ENCODE measurements around the gene LGI1. TPM values are rescaled to one million over a fixed set of nuclear protein-coding genes. Genes with fewer than 3 reads are reported as not detected.
A peak's percentile ranks its signal among the peaks of the same experiment; 100 is the strongest.
"Not testable (repeated sequence)": the region's sequence is repeated elsewhere in the genome, so short reads cannot be mapped to it uniquely, and the experiment has no call there.

The LGI1 gene
- total RNA-seq, 2 experiments from 2014 or later = not detected

GRCh38 chr10:93816123-93816747 is 58.5 kb downstream of the LGI1 start:
- Mint-ChIP-seq H3K4me1 (ENCODE audit: low read depth) (no peaks in the 10 kb centered on the region), H3K4me3 (no peak overlapping the region), H3K9me3 (no peaks in the 10 kb centered on the region), H3K27ac (no peak overlapping the region), H3K27me3 (peaks cover 36% of the 10 kb centered on the region), H3K36me3 (no peaks in the 10 kb centered on the region)
- peak; percentile 57 for DNase-seq
- intact Hi-C loops (cut with micrococcal nuclease) = loop anchor here (1.0 to 10.0 kb wide), 2 partner anchors 109 to 262 kb away; no protein-coding TSS in a partner anchor
- ChIA-PET CTCF (interaction anchor here (0.8 to 1.7 kb wide), 11 partner anchors 10 to 333 kb away, joined by 3 to 6 read pairs (median 3); partner anchors contain the start of gene FRA10AC1), POLR2A (interaction anchor here (0.9 kb wide), 1 partner anchor 114 kb away, joined by 3 read pairs; the partner anchor contains the start of gene FRA10AC1)

DNA sequence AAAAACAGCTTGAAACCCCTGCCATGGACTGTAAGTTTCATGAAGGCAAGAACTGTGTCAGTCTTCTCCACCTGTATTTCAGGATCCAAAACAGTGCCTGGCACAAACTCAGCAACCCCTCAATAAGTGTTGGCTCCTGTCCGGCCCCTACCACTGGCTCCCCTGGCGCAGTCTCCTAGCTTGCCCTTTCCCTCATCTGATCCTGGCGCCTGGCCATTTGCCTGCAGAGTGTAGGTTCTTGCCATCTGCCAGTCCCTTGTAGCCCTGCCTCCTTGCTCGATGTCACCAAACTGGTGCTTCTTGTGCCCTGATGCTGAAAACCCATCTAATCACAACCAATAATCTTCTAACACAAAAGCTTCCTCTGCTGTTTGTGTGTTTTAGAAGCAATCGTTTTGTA is 60.4 kb downstream of the LGI1 start:
- DNase-seq = no peak
- no peaks in the 10 kb centered on the region for H3K4me1 Mint-ChIP-seq (ENCODE audit: low read depth)
- no peaks in the 10 kb centered on the region for H3K36me3 Mint-ChIP-seq
- H3K27ac Mint-ChIP-seq = no peak overlapping the region
- no peak overlapping the region for H3K4me3 Mint-ChIP-seq
- intact Hi-C loops (cut with micrococcal nuclease) = loop anchor here (10.0 kb wide), 1 partner anchor 107 kb away; no protein-coding TSS in a partner anchor
- POLR2A ChIA-PET = no interaction called here
- H3K9me3 Mint-ChIP-seq = no peaks in the 10 kb centered on the region
- peaks cover 36% of the 10 kb centered on the region for H3K27me3 Mint-ChIP-seq
- CTCF ChIA-PET = no interaction called here

DNA sequence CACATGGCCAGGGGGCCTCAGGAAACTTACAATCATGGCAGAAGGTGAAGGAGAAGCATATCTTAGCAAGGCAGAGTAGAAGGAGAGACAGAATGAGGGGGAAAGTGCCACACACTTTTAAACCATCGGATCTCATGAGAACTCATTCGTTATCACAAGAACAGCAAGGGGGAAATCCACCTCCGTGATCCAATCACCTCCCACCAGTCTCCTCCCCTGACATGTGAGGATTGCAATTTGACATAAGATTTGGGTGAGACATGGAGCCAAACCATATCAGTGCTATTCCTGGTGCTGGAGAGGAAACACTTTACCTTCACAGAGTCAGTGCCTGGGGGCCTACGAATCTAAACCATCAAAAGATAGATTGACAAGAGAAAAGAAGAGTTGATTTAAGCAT is 61.8 kb downstream of the LGI1 start:
- Mint-ChIP-seq H3K27ac (no peak overlapping the region), H3K4me1 (ENCODE audit: low read depth) (no peaks in the 10 kb centered on the region), H3K4me3 (no peak overlapping the region), H3K9me3 (no peaks in the 10 kb centered on the region), H3K36me3 (no peaks in the 10 kb centered on the region), H3K27me3 (peaks cover 28% of the 10 kb centered on the region)
- POLR2A ChIA-PET = no interaction called here
- CTCF ChIA-PET = no interaction called here
- no peak for DNase-seq
- intact Hi-C loops (cut with micrococcal nuclease) = loop anchor here (10.0 kb wide), 1 partner anchor 105 kb away; no protein-coding TSS in a partner anchor

DNA sequence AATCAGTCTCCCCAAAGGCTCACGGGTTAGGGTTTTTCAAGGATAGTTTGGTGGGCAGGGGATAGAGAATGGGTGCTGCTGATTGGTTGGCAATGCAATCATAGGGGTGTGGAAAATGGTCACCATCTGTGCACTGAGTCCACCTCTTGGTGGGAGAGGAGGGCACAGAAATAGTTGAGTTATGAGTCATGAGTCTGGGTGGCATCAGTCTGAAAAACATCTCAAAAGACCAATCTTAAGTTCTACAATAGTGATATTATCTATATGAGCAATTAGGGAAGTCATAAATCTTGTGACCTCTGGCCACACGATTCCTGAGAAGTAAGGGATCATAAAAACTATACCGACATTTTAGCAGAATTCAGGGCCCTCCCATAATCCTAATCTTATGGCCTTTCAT is 62.7 kb downstream of the LGI1 start:
- ChIA-PET POLR2A (no interaction called here), CTCF (interaction anchor here (1.4 kb wide), 1 partner anchor 500 kb away, joined by 6 read pairs; no protein-coding TSS in a partner anchor)
- Mint-ChIP-seq H3K27me3 (peaks cover 26% of the 10 kb centered on the region), H3K27ac (no peak overlapping the region), H3K9me3 (no peaks in the 10 kb centered on the region), H3K4me1 (ENCODE audit: low read depth) (no peaks in the 10 kb centered on the region), H3K36me3 (no peaks in the 10 kb centered on the region), H3K4me3 (no peak overlapping the region)
- intact Hi-C loops (cut with micrococcal nuclease) = loop anchor here (5.0 kb wide), 1 partner anchor 502 kb away; no protein-coding TSS in a partner anchor
- no peak for DNase-seq

DNA sequence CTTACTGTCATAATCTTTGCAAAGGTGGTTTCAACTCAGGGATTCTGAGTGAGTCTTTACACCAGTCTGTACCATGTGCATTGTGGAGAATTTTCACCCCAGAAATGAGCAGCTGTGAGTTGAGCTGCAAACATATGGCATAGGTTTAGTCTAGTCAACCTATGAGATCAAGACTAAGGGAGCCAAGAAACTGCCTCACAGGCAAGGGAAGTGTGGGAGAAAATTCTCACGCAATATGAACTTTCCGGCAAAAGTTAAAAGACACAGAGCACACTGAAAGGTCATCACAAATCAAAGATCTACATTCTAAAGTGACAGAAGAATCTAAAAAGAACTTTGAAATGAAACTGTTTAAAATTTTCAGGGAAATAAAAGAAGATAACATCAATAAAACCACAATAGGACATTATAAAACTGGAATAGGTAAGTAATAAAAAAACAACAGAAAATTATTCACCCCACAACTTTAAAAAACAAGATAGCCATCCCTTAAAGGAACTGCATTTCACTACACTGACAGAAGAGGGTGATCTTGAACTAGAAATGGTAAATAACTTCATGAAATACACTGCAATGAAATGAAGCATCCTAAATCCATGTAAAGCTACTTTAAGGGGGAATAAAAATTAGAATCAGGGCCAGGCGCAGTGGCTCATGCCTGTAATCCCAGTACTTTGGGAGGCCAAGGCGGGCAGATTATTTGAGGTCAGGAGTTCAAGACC is 63.5 kb downstream of the LGI1 start:
- no peak for DNase-seq
- H3K27ac Mint-ChIP-seq = no peak overlapping the region
- H3K27me3 Mint-ChIP-seq = peaks cover 20% of the 10 kb centered on the region
- H3K4me3 Mint-ChIP-seq = no peak overlapping the region
- no peaks in the 10 kb centered on the region for H3K36me3 Mint-ChIP-seq
- intact Hi-C loops (cut with micrococcal nuclease) = loop anchor here (5.0 kb wide), 1 partner anchor 501 kb away; no protein-coding TSS in a partner anchor
- no peaks in the 10 kb centered on the region for H3K4me1 Mint-ChIP-seq (ENCODE audit: low read depth)
- ChIA-PET POLR2A (no interaction called here), CTCF (interaction anchor here (1.4 kb wide), 1 partner anchor 499 kb away, joined by 6 read pairs; no protein-coding TSS in a partner anchor)
- H3K9me3 Mint-ChIP-seq = no peaks in the 10 kb centered on the region

GRCh38 chr10:93826355-93826754 is 68.6 kb downstream of the LGI1 start:
- DNase-seq = no peak
- Mint-ChIP-seq H3K27me3 (no peaks in the 10 kb centered on the region), H3K9me3 (no peaks in the 10 kb centered on the region), H3K4me3 (no peak overlapping the region), H3K27ac (no peak overlapping the region), H3K36me3 (no peaks in the 10 kb centered on the region), H3K4me1 (ENCODE audit: low read depth) (peaks cover 5% of the 10 kb centered on the region)
- intact Hi-C loops (cut with micrococcal nuclease) = no loop called here
- ChIA-PET CTCF (no interaction called here), POLR2A (no interaction called here)

DNA sequence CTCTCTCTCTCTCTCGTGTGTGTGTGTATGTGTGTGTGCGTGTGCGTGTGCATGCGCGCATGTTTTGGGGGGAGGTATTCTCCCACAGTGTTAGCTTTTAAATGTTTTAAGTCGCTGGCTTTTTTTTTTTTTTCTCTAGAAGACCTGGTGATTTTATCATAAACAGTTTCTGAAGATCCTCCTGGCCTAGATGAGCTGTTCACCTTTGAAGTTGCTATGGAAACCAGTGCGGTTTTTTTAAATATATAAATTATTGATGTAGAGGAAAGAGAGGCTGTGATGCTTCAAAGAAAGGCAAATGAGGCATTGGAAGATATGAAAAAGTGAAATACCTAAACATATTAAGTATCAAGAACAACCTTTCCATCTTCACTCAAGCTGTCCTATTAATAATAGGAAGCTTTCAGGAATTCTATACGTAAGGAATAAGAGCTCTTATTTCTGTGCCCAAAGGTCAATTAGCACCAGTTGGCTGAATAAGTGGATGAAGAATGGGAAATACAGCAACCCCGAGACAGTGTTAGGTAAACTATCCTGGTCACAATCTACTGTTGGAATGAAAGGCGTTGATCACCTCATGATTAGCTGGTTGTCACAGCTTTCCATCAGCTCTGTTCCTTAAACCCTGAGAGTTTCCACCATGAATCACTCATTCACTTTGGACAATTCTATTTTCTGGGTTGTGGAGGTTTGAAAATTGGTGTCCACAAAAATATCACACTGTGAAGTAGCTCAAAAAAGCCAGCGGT is 69.5 kb downstream of the LGI1 start:
- no peak for DNase-seq
- Mint-ChIP-seq H3K4me3 (no peak overlapping the region), H3K27me3 (peaks cover 1% of the 10 kb centered on the region), H3K4me1 (ENCODE audit: low read depth) (peaks cover 5% of the 10 kb centered on the region), H3K36me3 (no peaks in the 10 kb centered on the region), H3K9me3 (no peaks in the 10 kb centered on the region), H3K27ac (no peak overlapping the region)
- intact Hi-C loops (cut with micrococcal nuclease) = no loop called here
- ChIA-PET POLR2A (no interaction called here), CTCF (interaction anchor here (0.8 to 1.8 kb wide), 4 partner anchors 11 to 493 kb away, joined by 3 to 6 read pairs (median 4); no protein-coding TSS in a partner anchor)

- H3K4me3 Mint-ChIP-seq; H3K9me3 Mint-ChIP-seq; H3K27ac Mint-ChIP-seq; CTCF ChIA-PET; intact Hi-C loops (cut with micrococcal nuclease); DNase-seq; POLR2A ChIA-PET; H3K36me3 Mint-ChIP-seq; H3K27me3 Mint-ChIP-seq; H3K4me1 Mint-ChIP-seq (ENCODE audit: low read depth): not testable (repeated sequence)
Measured at GRCh38 chr10:93831065-93831464, 73.3 kb downstream of the LGI1 start.

DNA sequence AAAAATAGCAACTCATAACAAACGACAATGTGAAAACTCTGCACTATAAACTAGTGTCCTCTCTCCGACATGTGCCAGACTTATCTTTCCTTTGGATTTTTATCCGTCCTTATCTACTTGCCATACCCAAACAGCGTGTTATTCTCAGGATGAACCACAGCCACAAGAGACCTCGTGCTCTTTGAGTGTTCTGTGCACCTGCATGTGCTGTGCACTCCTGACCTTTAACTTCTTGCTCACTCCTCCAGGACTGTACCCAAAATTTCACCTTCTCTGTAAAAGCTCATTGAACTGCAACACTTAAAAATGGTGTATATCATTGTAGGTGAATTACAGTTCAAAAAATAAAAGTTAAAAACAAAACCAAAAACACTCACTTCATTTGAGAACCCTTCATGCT is 78.0 kb downstream of the LGI1 start:
- intact Hi-C loops (cut with micrococcal nuclease) = no loop called here
- CTCF ChIA-PET = no interaction called here
- peaks cover 8% of the 10 kb centered on the region for H3K9me3 Mint-ChIP-seq
- no peak overlapping the region for H3K4me3 Mint-ChIP-seq
- no peak for DNase-seq
- H3K27me3 Mint-ChIP-seq = peaks cover 6% of the 10 kb centered on the region
- POLR2A ChIA-PET = no interaction called here
- H3K36me3 Mint-ChIP-seq = no peaks in the 10 kb centered on the region
- no peaks in the 10 kb centered on the region for H3K4me1 Mint-ChIP-seq (ENCODE audit: low read depth)
- no peak overlapping the region for H3K27ac Mint-ChIP-seq

DNA sequence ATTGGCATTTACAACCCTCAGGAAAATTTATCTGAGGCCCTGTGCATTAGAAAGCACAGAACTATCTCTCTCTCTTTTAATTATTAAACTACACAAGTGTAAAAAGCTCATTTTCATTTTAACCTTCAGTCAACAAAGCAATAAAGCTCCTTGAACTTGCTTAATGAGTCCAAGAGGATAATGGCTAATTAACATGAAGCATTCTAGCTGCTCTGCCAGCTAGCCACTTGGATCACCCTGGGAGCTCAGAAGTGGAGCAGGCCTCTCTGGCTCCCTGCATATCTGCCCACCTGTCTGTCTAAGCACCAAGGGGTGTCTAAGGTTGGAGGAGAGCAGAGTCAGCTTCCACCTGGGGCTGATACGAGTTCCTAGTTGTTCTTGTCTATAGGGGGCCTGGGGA is 80.1 kb downstream of the LGI1 start:
- ChIA-PET POLR2A (no interaction called here), CTCF (no interaction called here)
- H3K36me3 Mint-ChIP-seq = no peaks in the 10 kb centered on the region

DNA sequence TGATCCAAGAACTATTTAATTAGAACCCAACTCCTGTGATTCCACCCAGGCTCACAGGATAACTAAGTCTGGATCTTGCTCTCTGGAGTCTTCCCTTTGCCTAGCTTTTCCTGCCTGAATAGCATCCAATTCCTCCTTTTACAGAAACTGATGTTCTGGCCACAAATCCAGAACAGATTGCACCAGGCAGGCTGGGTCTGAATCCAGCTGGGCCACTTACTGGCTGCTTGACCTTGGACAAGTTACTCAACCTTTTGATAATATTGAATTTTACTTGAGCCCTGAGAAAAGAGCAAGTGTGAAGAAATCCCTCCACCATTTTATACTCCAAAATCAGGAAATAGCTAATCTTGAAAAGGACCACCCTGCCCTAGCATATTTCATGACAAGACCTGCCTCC is 80.5 kb downstream of the LGI1 start:
- ChIA-PET POLR2A (no interaction called here), CTCF (no interaction called here)
- no peak overlapping the region for H3K27ac Mint-ChIP-seq
- H3K9me3 Mint-ChIP-seq = peaks cover 8% of the 10 kb centered on the region
- H3K4me1 Mint-ChIP-seq (ENCODE audit: low read depth) = no peaks in the 10 kb centered on the region
- no peak overlapping the region for H3K4me3 Mint-ChIP-seq
- H3K36me3 Mint-ChIP-seq = no peaks in the 10 kb centered on the region
- intact Hi-C loops (cut with micrococcal nuclease) = no loop called here
- peaks cover 7% of the 10 kb centered on the region for H3K27me3 Mint-ChIP-seq
- DNase-seq = no peak

More for the DNA sequence above, 80.1 kb downstream of the LGI1 start:
- H3K9me3 Mint-ChIP-seq = peaks cover 8% of the 10 kb centered on the region
- no peak overlapping the region for H3K27ac Mint-ChIP-seq
- H3K27me3 Mint-ChIP-seq = peaks cover 7% of the 10 kb centered on the region
- intact Hi-C loops (cut with micrococcal nuclease) = no loop called here
- DNase-seq = no peak
- H3K4me1 Mint-ChIP-seq (ENCODE audit: low read depth) = no peaks in the 10 kb centered on the region
- no peak overlapping the region for H3K4me3 Mint-ChIP-seq

GRCh38 chr10:93841961-93842360 is 84.2 kb downstream of the LGI1 start:
- no peak for DNase-seq
- no peaks in the 10 kb centered on the region for H3K4me1 Mint-ChIP-seq (ENCODE audit: low read depth)
- CTCF ChIA-PET = no interaction called here
- intact Hi-C loops (cut with micrococcal nuclease) = no loop called here
- no peak overlapping the region for H3K4me3 Mint-ChIP-seq
- H3K9me3 Mint-ChIP-seq = no peaks in the 10 kb centered on the region
- H3K36me3 Mint-ChIP-seq = no peaks in the 10 kb centered on the region
- peaks cover 7% of the 10 kb centered on the region for H3K27me3 Mint-ChIP-seq
- H3K27ac Mint-ChIP-seq = no peak overlapping the region
- POLR2A ChIA-PET = no interaction called here

Measured in activated CD4-positive, alpha-beta memory T cell treated with anti-CD3 and anti-CD28 coated beads for 36 hours (primary cell).